BJ (cell line): Measurements from ENCODE around the gene ADAMTS7. TPM values are rescaled to one million over a fixed set of nuclear protein-coding genes. Genes with fewer than 3 reads are reported as not detected.
"Not testable (repeated sequence)": the region's sequence is repeated elsewhere in the genome, so short reads cannot be mapped to it uniquely, and the experiment has no call there.

ENCODE experiments used
- CTCF ChIA-PET: fragments of 350-600 bp; formaldehyde crosslinking; extraction: SDS; loops from one replicate; lab custom pipeline; 2021; ENCODE audit warnings: antibody characterized with exemption, inconsistent platforms; lab: Yijun Ruan, JAX
- POLR2A ChIA-PET: fragments of 300-600 bp; sonication (Branson Sonifier 250); formaldehyde crosslinking; extraction: SDS; loops from one replicate; lab custom pipeline; 2021; ENCODE audit warnings: antibody characterized with exemption; lab: Charles Lee
- DNase-seq: peaks from one replicate; pipeline ENCODE4 v3.0.0-alpha.2; 2011; ENCODE audit warnings: low read depth
- H3K27me3 ChIP-seq: 2 replicates; pipeline ENCODE4 v1.6.0; 2011; ENCODE audit warnings: low read length; ENCODE audit not compliant: control insufficient read depth, insufficient read depth
- H3K36me3 ChIP-seq: 2 replicates; pipeline ENCODE4 v1.5.1; 2011; ENCODE audit warnings: low read length; ENCODE audit not compliant: control insufficient read depth, insufficient read depth
- H3K4me3 ChIP-seq: 2 replicates; pipeline ENCODE4 v1.5.1; 2011; ENCODE audit warnings: low read depth, mild to moderate bottlenecking, control low read depth, low read length
- polyA plus RNA-seq: library from polyadenylated mRNA; depleted of rRNA; stranded (reverse); fragments of >200 nt; gene quantifications from 2 replicates; pipeline ENCODE4 v1.2.3, GENCODE V29; 2011
- TF ChIP-seq, protein P1 (sequence below): IDR thresholded peaks from 2 replicates; pipeline ENCODE4 v1.5.1; 2011; ENCODE audit warnings: low read depth, mild to moderate bottlenecking, control low read depth, inconsistent platforms, low read length, moderate library complexity; ENCODE audit not compliant: insufficient read depth

ADAMTS7 gene
- polyA plus RNA-seq, 1 experiment, result 9.6 TPM

DNA sequence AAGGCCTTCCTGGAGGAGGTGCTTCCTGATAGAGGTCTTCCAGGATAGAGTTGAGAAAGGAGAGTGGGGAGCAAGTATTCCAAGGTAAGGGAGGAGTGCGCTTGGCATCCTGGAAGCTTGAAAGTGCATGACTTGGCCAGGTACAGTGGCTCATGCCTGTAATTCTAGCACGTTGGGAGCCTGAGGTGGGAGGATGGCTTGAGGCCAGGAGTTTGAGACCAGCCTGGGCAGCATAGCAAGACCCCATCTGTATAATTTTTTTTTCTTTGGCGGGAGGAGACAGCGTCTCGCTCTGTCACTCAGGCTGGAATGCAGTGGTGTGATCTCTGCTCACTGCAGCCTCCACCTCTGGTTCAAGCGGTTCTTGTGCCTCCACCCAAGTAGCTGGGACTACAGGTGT lies 42.2 kb upstream of the ADAMTS7 start:
- Histone ChIP-seq H3K36me3 (no peaks in the 10 kb centered on the region), H3K4me3 (no peak overlapping the region), H3K27me3 (no peaks in the 10 kb centered on the region)
- DNase-seq, result no peak
- TF ChIP-seq, protein P1, sequence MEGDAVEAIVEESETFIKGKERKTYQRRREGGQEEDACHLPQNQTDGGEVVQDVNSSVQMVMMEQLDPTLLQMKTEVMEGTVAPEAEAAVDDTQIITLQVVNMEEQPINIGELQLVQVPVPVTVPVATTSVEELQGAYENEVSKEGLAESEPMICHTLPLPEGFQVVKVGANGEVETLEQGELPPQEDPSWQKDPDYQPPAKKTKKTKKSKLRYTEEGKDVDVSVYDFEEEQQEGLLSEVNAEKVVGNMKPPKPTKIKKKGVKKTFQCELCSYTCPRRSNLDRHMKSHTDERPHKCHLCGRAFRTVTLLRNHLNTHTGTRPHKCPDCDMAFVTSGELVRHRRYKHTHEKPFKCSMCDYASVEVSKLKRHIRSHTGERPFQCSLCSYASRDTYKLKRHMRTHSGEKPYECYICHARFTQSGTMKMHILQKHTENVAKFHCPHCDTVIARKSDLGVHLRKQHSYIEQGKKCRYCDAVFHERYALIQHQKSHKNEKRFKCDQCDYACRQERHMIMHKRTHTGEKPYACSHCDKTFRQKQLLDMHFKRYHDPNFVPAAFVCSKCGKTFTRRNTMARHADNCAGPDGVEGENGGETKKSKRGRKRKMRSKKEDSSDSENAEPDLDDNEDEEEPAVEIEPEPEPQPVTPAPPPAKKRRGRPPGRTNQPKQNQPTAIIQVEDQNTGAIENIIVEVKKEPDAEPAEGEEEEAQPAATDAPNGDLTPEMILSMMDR, result no peak
- ChIA-PET CTCF (no interaction called here), POLR2A (no interaction called here)

DNA sequence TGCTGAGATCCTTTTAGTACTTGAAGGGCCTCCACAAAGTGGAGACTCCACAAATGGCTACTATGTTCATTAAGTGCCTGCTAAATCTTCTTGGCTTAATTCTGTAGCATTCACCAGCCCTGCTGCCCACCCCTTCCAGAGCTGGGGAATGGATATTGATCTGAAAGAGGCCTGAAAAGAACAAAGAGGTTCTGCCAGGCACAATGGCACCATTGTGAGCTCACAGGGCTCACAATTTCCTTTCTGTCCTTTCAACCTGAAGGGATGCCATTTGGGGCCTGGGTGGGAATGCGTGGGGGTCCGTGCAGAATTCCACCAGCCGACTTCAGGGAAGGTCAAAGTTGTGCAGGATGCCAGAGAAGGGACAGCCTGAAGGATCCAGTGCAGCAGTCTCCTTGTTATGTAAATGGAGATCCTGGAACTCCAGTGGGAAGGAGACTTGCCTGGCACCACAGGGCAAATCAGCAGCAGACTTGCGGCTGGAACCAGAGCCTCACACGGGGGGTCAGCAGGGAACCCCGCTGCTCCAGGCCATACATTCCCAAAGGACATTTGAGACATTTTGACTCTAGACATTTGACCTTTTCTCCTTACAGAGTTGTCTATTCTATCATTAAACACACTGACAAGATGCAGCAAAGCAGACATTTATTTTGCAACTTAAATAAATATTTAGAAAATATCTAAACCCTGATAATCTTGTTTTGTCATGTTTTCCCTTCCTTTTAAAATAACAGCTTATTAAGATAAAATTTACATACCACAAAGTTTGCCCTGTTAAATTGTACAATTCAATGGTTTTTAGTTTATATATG lies 39.9 kb upstream of the ADAMTS7 start:
- ChIA-PET POLR2A (no interaction called here), CTCF (interaction anchor here (0.6 kb wide), 1 partner anchor 305 kb away, joined by 3 read pairs; no protein-coding TSS in a partner anchor)
- Histone ChIP-seq H3K36me3 (no peaks in the 10 kb centered on the region), H3K27me3 (no peaks in the 10 kb centered on the region), H3K4me3 (no peak overlapping the region)
- no peak for DNase-seq
- TF ChIP-seq, protein P1, result no peak

DNA sequence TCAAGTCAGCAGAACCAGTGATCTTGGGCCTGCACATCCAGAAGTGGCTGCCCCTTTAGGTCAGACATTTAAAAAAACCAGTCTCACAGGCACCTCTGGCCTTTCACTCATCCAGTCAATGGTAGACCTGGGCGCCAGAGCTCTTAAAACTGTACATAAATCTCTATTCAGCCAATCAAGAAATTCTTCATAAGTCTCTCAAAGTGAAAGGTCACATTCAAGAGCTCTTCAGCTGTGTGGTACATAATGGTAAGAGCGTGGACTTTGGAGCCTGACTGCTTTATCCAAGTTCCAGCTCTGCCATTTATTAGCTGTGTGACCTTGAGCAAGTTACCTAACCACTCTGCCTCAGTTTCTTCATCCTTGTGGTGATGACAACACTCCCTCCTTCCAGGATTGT lies 39.1 kb upstream of the ADAMTS7 start:
- TF ChIP-seq, protein P1, result no peak
- POLR2A ChIA-PET, result no interaction called here
- no peak for DNase-seq
- CTCF ChIA-PET, result interaction anchor here (0.6 kb wide), 1 partner anchor 305 kb away, joined by 3 read pairs; no protein-coding TSS in a partner anchor
- Histone ChIP-seq H3K4me3 (no peak overlapping the region), H3K36me3 (no peaks in the 10 kb centered on the region), H3K27me3 (no peaks in the 10 kb centered on the region)

DNA sequence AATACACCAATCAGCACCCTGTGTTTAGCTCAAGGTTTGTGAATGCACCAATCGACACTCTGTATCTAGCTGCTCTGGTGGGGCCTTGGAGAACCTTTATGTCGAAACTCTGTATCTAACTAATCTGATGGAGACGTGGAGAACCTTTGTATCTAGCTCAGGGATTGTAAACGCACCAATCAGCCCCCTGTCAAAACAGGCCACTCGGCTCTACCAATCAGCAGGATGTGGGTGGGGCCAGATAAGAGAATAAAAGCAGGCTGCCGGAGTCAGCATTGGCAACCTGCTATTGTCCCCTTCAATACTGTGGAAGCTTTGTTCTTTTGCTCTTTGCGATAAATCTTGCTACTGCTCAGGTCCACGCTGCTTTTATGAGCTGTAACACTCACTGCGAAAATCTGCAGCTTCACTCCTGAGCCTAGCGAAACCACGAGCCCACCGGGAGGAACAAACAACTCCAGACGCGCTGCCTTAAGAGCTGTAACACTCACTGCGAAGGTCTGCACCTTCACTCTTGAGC lies 36.2 kb upstream of the ADAMTS7 start:
- CTCF ChIA-PET, H3K36me3 ChIP-seq, DNase-seq, H3K4me3 ChIP-seq, H3K27me3 ChIP-seq, POLR2A ChIA-PET: not testable (repeated sequence)

DNA sequence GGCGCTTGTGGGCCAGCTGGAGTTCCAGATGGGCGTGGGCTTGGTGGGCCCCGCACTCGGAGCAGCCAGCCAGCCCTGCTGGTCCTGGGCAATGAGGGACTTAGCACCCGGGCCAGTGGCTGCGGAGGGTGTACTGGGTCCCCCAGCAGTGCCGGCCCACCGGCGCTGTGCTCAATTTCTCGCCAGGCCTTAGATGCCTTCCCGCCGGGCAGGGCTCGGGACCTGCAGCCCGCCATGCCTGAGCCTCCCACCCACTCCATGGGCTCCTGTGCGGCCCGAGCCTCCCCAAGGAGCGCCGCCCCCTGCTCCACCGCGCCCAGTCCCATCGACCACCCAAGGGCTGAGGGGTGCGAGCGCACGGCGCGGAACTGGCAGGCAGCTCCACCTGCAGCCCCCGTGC lies 35.6 kb upstream of the ADAMTS7 start:
- CTCF ChIA-PET, H3K36me3 ChIP-seq, POLR2A ChIA-PET, DNase-seq, H3K4me3 ChIP-seq, H3K27me3 ChIP-seq: not testable (repeated sequence)

DNA sequence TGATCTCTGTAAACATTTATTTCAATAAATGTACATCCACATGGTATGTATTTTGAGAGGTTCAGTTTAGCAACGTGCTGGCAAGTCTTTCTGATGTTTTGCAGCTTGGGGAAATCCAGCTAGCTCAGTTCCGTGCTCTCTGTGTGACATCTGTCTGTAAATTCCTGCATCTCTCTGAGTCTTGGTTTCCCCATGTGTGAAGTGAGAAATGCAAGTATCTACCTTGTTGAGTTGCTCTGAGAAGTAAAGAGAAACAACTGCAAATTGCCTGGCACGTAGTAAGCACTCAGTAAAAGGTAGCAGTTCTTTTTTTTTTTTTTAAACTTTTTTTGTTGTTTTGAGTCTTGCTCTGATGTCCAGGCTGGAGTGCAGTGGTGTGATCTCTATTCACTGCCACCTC lies 31.3 kb upstream of the ADAMTS7 start:
- no peak for DNase-seq
- CTCF ChIA-PET, result interaction anchor here (0.8 kb wide), 1 partner anchor 10 kb away, joined by 3 read pairs; no protein-coding TSS in a partner anchor
- Histone ChIP-seq H3K27me3 (0 out of 2 replicates have a peak, but pooled peaks cover 1% of the 10 kb centered on the region), H3K36me3 (no peaks in the 10 kb centered on the region), H3K4me3 (no peak overlapping the region)
- POLR2A ChIA-PET, result no interaction called here
- TF ChIP-seq, protein P1, result no peak
